Jurkat, Clone E6-1 (cell line): Measurements from ENCODE around the gene ADH4.
"Not testable (repeated sequence)": the region's sequence is repeated elsewhere in the genome, so short reads cannot be mapped to it uniquely, and the experiment has no call there.

Source experiments
- DNase-seq: peaks from one replicate; pipeline ENCODE4 v3.0.0-alpha.2; 2011; ENCODE audit warnings: low read depth, low spot score
- H3K4me3 ChIP-seq: 2 replicates; pipeline ENCODE4 v1.5.1; 2011; ENCODE audit warnings: mild to moderate bottlenecking, low read length, control low read depth, moderate library complexity

ADH4 gene

DNA sequence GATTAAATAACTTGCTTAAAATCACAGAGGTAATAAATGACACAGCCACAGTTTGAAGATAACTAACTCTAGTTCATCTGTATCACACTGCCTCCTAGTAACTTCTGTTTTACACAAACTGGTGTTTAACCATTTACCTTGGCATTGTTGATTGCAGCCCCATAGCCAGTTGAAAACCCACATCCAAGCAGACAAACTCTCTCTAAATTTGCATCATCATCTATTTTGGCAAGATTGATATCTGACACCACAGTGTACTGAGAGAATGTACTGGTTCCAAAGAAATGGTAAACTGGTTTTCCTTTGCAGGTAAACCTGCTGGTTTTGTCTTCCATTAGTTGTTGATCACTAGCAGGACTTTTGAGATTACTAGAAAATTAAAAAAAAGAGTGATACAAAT is 7.8 kb downstream of the ADH4 start:
- no peak overlapping the region for H3K4me3 ChIP-seq
- DNase-seq = no peak

DNA sequence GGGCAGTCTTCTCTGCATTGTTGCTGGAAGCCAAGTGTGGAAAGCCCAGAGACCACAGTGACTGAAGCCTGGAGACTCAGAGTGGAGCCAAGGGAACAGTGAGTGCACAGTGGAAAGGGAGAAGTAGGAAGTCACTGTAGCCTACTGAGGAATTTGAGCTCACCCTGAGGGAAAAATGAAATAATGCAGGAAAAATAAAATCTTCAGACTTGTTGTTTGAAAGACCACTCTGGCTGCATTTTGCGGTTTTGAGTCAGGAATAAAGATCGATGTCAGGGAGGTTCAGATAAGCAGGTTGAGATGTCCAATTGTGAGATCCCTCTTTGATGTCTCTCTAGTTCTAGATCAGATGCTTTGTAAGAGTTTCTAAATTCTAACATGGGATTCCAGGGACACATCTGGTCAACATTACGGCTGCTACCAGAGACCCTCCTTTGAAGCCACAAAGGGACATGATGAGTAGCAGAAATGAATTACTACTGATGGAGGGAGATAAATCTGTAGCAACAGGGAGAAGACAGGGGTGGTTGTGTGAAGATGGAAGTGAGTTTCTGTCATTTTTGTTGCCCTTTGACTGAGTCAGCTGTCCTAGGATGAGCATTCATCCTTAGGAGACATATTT is 8.4 kb downstream of the ADH4 start:
- no peak for DNase-seq
- H3K4me3 ChIP-seq = no peak overlapping the region

DNA sequence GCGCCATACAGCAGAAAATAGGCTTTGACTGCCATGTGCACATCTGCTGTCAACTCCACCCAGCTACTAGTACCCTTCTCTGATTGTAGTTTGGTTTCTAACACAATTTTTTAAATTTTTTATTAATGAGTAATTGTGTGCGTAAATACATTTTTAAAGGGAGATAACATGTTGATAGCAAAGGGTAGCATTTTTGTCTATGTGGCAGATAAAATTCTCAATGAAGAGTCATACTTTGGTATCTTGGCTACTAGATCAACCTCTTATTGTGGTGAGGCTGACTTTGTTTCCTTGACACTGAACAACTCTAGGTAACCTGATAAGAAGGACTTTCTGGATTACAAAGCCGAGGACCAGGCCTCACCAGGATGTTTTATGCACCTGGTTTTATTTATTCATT is 9.5 kb downstream of the ADH4 start:
- no peak for DNase-seq
- H3K4me3 ChIP-seq = no peak overlapping the region

DNA sequence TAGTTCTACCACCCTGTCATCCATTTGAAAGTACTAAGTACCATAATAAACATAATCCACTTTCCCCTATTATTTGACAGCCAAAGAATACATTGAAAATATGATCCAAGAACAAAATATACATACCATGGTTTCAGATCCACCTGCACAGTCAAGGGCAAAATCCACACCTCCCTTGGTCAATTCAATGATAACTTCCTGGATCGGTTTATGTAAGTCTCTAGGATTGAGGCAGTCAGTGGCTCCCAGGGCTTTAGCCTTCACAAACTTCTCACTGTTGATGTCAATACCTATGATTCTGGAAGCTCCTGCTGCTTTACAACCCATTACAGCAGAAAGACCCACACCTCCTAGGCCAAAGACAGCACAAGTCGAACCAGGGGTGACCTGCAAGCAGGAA is 12.7 kb downstream of the ADH4 start:
- no peak for DNase-seq
- H3K4me3 ChIP-seq = no peak overlapping the region

DNA sequence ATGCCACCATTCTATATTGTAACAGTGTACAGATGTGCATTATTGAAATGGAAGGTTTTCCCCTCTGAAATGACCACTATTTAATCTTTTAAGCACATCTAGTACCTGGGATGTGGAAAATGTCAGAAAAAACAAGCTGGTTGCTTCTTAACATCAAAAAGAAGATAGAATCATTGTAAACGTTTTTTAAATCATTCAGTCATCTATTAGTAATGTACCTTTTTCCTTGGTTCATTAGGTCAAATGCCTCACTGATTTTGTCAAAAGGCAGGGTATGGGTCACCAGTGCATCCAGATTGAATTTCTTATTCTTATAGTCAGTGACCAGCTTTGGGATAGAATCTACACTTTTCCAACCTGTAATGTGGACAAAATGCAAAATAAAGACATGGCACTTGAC is 17.7 kb downstream of the ADH4 start:
- no peak overlapping the region for H3K4me3 ChIP-seq
- no peak for DNase-seq

DNA sequence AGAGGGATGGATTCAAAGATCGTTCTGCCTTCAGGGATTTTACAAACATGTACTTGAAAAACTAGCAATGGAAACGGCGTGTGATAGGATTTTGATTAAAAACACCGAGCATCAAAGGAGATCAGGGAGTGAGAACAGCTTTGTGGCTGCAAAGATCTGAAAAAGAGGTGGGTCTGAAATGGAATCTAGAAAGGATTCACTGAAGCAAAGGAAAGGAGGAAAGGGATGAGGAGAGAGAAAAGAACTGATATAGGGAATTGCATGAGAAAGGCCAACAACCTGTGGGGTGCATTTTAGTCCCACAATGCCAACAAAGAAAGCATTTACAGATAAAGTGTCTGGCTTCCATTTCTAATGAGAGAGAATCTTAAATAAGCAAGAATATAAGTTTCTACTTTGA is 23.1 kb downstream of the ADH4 start:
- no peak for DNase-seq
- H3K4me3 ChIP-seq = no peak overlapping the region

DNA sequence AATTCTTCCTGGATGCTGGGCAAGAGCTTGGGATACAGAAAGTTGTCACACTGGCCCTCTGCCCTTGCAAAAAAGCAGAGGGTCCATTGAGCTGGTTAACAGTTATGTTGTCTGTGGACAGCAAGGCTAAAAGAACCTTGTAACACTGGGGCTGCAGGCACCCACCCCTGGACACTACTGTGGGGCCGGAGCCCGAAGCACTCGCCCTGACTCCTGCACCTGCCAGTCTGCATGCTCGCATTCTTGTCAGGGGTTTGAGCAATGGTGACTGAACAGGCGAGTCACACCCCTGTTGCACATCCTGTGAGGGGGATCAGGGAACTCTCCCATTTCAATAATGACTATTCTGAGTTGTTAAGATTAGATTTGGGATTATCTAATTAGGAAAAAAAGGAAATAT is 23.6 kb downstream of the ADH4 start:
- no peak for DNase-seq
- H3K4me3 ChIP-seq = no peak overlapping the region

DNA sequence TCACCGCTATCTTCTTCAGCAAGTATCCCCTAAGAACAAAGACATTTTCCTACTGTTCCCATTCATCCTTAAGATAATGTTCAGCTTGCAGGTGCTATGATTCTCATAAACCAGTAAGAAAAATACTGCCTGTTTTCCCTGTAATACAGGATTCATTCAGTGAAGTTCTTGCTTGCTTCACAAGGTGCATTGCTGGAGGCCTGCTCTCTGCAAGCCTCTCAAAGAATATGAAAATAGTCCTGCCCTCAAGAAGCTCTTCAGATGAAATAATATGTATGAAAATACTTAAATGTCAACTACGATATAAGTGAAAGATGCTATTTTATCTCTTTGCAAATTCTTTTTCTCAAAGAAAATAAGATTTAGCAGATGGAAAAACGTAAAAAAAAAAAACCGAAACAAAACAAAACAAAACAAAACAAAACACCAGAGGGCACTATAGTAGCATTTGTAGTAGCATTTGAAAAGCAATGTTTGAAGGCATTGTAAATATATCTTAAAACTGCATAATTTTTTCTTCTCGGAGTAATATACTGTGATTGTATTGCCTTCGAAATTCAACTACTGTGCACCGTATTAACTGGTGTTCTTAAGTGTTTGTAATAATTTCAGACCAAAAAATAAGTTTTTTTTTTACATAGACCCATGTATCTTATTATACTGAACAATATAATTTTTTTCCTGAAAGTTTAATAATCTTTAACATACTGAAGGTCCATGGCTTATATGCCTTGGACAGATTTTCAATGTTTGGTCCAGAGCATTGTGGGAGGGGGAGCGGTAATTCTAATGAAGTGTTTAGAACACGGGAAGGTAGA is 26.0 kb downstream of the ADH4 start:
- no peak overlapping the region for H3K4me3 ChIP-seq
- DNase-seq = no peak

DNA sequence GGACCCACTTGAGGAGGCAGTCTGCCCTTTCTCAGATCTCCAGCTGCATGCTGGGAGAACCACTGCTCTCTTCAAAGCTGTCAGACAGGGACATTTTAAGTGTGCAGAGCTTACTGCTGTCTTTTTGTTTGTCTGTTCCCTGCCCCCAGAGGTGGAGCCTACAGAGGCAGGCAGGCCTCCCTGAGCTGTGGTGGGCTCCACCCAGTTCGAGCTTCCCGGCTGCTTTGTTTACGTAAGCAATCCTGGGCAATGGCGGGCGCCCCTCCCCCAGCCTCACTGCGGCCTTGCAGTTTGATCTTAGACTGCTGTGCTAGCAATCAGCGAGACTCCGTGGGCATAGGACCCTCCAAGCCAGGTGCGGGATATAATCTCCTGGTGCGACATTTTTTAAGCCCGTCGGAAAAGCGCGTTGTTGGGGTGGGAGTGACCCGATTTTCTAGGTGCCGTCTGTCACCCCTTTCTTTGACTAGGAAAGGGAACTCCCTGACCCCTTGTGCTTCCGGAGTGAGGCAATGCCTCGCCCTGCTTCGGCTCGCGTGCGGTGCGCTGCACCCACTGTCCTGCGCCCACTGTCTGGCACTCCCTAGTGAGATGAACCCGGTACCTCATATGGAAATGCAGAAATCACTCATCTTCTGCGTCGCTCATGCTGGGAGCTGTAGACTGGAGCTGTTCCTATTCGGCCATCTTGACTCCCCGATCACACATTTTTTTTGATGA is 26.8 kb downstream of the ADH4 start:
- not testable (repeated sequence) for DNase-seq, H3K4me3 ChIP-seq

DNA sequence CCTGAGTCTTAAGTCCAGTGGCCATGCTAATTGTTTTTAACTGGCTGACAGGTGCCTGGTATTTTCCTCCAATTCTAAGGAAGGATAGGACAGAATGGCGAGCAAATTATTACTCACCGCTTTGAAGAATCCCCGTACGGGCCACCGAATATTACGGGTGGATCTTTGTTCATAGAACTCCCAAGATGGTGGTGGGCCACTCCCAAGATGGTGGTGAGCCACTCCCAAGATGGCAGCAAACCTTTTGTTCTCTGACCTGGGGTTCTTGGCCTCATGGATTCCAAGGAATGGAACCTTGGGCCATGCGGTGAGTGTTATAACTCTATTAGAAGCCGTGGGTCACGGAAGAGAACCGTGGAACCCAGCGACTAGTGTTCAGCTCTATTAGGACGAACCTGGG is 34.8 kb downstream of the ADH4 start:
- not testable (repeated sequence) for H3K4me3 ChIP-seq, DNase-seq

DNA sequence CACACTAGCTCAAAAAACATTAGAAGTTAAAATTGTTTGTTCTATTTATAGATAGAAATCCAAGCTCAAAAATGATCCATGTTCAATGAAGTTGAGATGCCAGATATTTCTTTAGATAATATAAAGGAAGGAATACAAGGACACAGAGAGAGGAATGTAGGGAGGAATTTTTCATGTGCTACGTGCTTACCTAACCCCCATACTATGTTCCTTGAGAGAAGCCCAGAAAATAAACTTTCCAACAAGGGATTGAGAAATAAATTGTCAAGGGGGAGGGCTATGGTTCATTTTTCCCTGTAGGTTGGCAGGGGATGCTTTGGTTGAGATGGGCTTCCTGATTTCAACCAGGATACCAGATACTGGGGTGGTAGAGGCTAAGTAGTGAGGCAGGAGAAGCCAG is 39.9 kb downstream of the ADH4 start:
- H3K4me3 ChIP-seq = no peak overlapping the region
- no peak for DNase-seq

DNA sequence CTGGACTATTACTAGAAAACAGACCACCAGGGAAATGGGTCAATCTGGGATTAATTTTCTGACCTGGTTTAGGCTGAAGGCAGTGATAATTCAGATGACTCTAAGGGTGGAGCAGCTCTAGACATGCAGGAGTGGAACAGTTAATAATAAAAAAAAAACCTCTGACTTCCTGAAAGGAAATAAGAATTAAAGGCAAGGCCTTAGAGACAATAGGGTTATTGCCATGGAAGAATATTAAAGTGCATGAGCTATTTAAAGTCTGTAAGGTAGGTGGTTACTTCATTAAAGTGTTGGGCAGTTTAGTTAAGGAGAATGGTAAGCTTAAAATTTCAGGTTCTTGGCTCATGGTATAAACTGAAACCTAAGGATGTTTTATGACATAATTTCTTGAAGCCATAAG is 40.9 kb downstream of the ADH4 start:
- H3K4me3 ChIP-seq = no peak overlapping the region
- no peak for DNase-seq

DNA sequence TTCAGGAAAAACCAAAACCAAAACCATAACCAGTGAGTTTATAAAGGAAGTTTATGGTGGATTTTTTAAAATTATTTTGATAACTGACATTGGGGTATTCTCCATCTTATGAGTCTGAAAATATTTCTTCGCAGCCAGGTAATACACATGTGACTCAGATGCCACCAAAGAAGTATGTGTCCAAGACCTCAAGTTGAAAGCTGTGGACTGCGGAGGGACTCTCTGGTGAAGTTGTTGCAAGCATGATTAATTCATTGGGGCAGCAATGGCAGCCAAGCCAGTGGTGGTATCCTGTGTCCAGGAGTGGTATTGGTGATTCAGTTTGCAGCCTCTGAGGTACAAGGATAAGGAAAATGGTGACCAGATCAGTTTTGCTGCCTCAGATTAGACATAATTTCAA is 41.5 kb downstream of the ADH4 start:
- no peak for DNase-seq
- no peak overlapping the region for H3K4me3 ChIP-seq

DNA sequence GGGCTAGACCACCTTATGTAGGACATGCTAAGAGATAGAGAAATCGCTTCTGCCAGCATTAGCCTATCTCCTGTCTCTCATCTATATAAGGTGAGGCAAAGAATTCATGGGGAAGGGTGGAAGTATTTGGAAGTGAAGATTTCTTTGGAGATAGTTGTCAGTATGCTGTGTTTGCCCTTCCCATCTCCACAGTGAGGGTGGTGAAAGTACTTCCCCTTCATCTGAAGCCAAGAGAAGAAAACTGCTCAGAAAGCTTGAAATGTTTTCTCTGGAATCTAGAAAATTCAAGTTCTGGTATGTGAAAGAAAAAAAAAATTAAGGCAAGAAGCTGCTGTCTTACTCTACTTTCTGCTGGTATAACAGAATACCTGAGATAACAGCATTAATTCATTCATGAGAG is 43.2 kb downstream of the ADH4 start:
- DNase-seq = no peak
- no peak overlapping the region for H3K4me3 ChIP-seq

DNA sequence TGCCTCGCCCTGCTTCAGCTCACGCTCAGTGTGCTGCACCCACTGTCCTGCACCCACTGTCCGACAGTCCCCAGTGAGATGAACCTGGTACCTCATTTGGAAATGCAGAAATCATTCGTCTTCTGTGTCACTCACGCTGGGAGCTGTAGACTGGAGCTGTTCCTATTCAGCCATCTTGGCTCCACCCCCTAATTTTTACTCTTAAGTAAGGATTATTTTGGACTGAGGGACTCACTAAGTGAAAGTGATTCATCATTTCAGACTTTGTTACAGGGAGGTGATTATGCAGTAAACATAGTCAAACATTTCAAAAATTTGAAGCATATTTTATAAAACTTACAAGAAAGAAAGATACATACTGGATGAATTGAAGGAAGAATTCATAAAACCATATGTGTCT is 44.3 kb downstream of the ADH4 start:
- H3K4me3 ChIP-seq, DNase-seq: not testable (repeated sequence)

DNA sequence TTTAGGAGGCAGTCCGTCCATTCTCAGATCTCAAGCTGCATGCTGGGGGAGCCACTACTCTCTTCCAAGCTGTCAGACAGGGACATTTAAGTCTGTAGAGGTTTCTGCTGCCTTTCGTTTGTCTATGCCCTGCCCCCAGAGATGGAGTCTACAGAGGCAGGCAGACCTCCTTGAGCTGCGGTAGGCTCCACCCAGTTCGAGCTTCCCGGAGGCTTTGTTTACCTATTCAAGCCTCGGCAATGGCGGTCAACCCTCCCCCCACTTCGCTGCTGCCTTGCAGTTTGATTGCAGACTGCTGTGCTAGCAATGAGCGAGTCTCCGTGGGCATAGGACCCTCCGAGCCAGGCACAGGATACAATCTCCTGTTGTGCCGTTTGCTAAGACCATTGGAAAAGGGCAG is 44.8 kb downstream of the ADH4 start:
- no peak overlapping the region for H3K4me3 ChIP-seq
- no peak for DNase-seq

DNA sequence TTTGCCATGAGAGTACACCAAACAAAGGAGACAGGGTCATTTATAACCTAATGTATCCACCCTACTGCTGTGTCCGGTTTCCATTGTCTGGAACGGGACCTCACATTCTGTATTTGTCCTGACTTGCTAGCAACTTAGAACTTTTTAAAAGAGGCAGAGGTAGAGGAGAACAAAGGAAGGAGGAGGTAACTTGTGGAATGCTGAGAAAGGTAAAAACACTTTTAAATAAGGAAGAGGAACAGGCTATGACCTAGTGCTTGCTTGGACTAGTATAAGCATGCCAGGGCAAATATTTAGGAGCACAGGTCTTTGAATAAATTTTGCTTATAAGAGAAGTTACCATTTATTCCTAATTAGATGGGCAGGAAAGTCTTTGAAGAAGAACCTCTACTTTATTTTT is 52.3 kb downstream of the ADH4 start:
- DNase-seq = not testable (repeated sequence)

DNA sequence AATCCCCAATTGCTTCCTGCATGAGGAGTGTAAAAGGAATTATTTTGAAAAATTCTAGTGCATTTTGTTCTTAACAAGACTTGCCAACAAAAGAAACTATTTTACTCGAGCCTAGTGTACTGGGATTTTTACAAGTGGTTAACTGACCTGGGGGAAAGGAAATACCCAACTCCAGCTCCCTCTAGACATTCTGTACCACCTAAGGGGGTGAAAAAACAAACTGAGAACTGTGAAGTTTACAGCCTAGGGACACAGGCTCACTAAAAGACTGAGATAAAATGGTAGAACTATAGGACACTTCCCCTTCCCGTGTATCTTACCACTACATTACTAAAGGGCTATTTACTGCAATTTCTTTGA is 52.9 kb downstream of the ADH4 start:
- H3K4me3 ChIP-seq = no peak overlapping the region
- DNase-seq = no peak

More for the DNA sequence above, 52.3 kb downstream of the ADH4 start:
- H3K4me3 ChIP-seq = not testable (repeated sequence)

DNA sequence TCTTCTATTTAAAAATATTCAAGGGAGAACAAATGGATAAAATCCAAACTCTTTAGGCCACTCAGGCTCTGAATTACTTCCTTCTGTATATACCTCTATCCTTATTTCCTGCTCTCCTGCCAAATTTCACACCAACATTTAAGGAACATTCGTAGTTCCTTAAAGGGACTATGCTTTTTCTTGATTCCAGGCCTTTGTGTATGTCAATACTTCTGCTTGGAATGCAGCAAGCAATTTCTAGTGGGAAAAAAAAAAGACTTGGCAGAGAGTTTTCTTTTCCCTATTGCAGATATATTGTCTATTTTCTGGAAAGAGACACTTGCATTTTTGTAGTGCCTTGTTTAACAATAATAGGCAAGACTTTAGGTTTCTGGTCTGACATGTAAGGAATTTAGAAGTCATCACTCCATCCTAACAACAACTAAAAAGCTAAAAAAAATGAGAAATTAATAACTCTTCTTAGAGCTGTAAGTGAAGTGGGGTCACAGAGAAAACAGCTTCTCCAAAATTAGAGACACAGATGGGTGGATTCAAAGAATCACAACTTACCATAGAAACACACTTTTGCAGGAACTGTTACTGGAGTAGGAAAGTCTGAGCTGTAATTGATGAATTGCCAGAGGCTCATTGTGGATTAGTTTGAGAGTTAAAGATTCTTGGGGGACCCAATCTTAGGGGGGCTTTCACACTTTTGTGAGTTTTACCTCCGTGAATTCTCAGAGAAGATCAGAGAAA is 53.4 kb downstream of the ADH4 start:
- DNase-seq = no peak
- no peak overlapping the region for H3K4me3 ChIP-seq
